PFSK-1 (cell line): ENCODE measurements around the gene SPATA25.

ENCODE experiments used
- POLR2AphosphoS5 ChIP-seq: IDR thresholded peaks from 2 replicates; pipeline ENCODE4 v1.6.1; 2012; ENCODE audit warnings: low read depth, mild to moderate bottlenecking, control low read depth, low read length, moderate library complexity
- TAF1 ChIP-seq: IDR thresholded peaks from 2 replicates; pipeline ENCODE4 v1.6.1; 2012; ENCODE audit warnings: low read length, control low read depth, borderline replicate concordance; ENCODE audit not compliant: insufficient read depth
- TF ChIP-seq, protein P1 (sequence below), 2 experiments: IDR thresholded peaks; 2 replicates each; pipeline versions ENCODE4 v1.6.1 to v1.8.0; 2011 to 2012; ENCODE audit warnings: low read depth in 2 of 2, low read length in 2 of 2, control low read depth in 1 of 2, inconsistent platforms in 1 of 2, mild to moderate bottlenecking in 1 of 2, moderate library complexity in 1 of 2; ENCODE audit not compliant: insufficient read depth in 1 of 2

DNA sequence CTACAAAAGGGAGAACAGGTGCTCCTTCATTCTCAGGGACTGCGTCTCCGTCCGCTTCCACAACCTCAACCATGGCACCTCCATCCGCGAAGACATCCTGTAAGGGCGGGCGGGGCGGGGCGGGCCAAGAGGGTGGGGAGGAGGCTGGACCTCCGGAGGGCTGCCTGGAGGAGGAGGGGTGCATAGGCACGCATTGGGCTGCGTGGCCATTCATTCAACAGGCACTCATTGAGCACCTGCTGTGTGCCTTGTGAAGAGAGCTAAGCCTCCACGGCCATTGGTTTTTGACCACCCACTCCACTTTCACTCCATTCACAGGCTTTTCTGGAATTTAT is 29.6 kb downstream of the SPATA25 start:
- TF ChIP-seq POLR2AphosphoS5 (no peak), TAF1 (no peak)
- TF ChIP-seq, protein P1, sequence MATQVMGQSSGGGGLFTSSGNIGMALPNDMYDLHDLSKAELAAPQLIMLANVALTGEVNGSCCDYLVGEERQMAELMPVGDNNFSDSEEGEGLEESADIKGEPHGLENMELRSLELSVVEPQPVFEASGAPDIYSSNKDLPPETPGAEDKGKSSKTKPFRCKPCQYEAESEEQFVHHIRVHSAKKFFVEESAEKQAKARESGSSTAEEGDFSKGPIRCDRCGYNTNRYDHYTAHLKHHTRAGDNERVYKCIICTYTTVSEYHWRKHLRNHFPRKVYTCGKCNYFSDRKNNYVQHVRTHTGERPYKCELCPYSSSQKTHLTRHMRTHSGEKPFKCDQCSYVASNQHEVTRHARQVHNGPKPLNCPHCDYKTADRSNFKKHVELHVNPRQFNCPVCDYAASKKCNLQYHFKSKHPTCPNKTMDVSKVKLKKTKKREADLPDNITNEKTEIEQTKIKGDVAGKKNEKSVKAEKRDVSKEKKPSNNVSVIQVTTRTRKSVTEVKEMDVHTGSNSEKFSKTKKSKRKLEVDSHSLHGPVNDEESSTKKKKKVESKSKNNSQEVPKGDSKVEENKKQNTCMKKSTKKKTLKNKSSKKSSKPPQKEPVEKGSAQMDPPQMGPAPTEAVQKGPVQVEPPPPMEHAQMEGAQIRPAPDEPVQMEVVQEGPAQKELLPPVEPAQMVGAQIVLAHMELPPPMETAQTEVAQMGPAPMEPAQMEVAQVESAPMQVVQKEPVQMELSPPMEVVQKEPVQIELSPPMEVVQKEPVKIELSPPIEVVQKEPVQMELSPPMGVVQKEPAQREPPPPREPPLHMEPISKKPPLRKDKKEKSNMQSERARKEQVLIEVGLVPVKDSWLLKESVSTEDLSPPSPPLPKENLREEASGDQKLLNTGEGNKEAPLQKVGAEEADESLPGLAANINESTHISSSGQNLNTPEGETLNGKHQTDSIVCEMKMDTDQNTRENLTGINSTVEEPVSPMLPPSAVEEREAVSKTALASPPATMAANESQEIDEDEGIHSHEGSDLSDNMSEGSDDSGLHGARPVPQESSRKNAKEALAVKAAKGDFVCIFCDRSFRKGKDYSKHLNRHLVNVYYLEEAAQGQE (IDR thresholded peaks at IDR 0.05; ENCODE audit: insufficient read depth in 1 of 2, low read depth in 2 of 2, low read length in 2 of 2) = no peak
